ENCODE measurements around the gene RNF181.

DNA sequence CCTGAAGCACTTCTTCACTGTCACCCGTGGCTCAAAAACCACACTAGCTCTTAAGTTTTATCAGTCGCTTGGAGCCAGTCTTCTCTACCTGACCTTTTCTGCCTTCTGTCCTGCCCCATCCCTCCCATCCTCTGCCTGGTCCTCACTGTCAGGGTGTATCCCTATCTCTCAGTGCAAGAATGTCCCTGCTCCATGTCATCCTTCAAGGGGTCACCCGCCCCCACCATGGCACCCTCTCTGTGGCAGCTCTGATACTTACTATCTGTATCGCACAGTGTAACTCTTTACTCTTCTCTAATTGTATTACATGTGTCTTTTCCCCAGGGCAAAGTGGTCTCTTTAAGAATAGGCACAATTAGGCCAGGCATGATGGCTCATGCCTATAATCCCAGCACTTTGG is 6.9 kb upstream of the RNF181 start:
- TF ChIP-seq POLR2A (IDR thresholded peaks at IDR 0.05): no peak
- TF ChIP-seq, protein P1, sequence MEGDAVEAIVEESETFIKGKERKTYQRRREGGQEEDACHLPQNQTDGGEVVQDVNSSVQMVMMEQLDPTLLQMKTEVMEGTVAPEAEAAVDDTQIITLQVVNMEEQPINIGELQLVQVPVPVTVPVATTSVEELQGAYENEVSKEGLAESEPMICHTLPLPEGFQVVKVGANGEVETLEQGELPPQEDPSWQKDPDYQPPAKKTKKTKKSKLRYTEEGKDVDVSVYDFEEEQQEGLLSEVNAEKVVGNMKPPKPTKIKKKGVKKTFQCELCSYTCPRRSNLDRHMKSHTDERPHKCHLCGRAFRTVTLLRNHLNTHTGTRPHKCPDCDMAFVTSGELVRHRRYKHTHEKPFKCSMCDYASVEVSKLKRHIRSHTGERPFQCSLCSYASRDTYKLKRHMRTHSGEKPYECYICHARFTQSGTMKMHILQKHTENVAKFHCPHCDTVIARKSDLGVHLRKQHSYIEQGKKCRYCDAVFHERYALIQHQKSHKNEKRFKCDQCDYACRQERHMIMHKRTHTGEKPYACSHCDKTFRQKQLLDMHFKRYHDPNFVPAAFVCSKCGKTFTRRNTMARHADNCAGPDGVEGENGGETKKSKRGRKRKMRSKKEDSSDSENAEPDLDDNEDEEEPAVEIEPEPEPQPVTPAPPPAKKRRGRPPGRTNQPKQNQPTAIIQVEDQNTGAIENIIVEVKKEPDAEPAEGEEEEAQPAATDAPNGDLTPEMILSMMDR (IDR thresholded peaks at IDR 0.05): no peak

All from right lobe of liver (tissue), 4 donors.